ENCODE data around the gene FMN1. TPM values are rescaled to one million over a fixed set of nuclear protein-coding genes. Genes with fewer than 3 reads are reported as not detected.
A peak's percentile ranks its signal among the peaks of the same experiment; 100 is the strongest.

Gene FMN1
- polyA plus RNA-seq, 2 of the 4 experiments (the other 2 are of a cell fraction): 0.53 to 2.2 TPM

DNA sequence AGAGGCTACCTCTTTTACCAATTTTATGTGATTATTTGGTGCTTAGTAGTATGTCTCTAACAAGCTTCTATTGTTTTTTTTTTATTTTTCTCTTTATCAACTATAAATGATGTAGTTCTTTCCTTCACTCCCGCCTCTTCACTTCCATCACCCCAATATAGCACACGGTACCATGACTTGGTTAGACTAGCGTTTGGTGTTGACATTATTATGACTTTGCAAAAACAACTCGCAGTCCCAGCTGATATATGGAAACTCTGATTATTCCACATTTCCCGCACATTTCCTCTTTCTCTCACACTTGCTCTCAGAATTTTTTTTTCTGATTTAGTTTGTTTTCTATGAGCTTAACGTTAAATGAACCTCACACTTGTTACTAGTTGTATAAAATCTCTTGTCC lies 314.5 kb downstream of the FMN1 start:
- CTCF ChIA-PET: interaction anchor here (1.3 to 2.5 kb wide), 2 partner anchors 11 to 77 kb away, joined by 3 to 8 read pairs; no protein-coding TSS in a partner anchor
- POLR2A ChIA-PET: no interaction called here
- TF ChIP-seq EHMT2 (IDR thresholded peaks at IDR 0.05; ENCODE audit: low read depth): no peak
- TF ChIP-seq, protein P1, sequence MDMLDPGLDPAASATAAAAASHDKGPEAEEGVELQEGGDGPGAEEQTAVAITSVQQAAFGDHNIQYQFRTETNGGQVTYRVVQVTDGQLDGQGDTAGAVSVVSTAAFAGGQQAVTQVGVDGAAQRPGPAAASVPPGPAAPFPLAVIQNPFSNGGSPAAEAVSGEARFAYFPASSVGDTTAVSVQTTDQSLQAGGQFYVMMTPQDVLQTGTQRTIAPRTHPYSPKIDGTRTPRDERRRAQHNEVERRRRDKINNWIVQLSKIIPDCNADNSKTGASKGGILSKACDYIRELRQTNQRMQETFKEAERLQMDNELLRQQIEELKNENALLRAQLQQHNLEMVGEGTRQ (IDR thresholded peaks at IDR 0.05): no peak
- no peak for TF ChIP-seq EP300 (IDR thresholded peaks at IDR 0.05)
- TF ChIP-seq POLR2AphosphoS2 (conservative IDR thresholded peaks at IDR 0.05; ENCODE audit: low read length): no peak
- no peak for TF ChIP-seq RARB (CRISPR knock-in tag; IDR thresholded peaks at IDR 0.05)
- no peak for TF ChIP-seq RNF2 (IDR thresholded peaks at IDR 0.05; ENCODE audit: borderline replicate concordance, low read depth)
- H3K4me3 ChIP-seq: no peak overlapping the region
- peak; percentile 7 for FAIRE-seq
- H3K4me1 ChIP-seq: no peaks in the 10 kb centered on the region
- no peak overlapping the region for H3K27ac ChIP-seq
- ATAC-seq: no peak
- no peaks in the 10 kb centered on the region for H3K9me3 ChIP-seq
- DNase-seq (ENCODE audit: low read depth in 1 of 2, low spot score in 1 of 2): no peak
- H3K4me2 ChIP-seq: no peak overlapping the region
- WGBS (ENCODE audit: missing lambda C conversion rate): 90% methylated on average over 6 of the region's 6 CpGs

DNA sequence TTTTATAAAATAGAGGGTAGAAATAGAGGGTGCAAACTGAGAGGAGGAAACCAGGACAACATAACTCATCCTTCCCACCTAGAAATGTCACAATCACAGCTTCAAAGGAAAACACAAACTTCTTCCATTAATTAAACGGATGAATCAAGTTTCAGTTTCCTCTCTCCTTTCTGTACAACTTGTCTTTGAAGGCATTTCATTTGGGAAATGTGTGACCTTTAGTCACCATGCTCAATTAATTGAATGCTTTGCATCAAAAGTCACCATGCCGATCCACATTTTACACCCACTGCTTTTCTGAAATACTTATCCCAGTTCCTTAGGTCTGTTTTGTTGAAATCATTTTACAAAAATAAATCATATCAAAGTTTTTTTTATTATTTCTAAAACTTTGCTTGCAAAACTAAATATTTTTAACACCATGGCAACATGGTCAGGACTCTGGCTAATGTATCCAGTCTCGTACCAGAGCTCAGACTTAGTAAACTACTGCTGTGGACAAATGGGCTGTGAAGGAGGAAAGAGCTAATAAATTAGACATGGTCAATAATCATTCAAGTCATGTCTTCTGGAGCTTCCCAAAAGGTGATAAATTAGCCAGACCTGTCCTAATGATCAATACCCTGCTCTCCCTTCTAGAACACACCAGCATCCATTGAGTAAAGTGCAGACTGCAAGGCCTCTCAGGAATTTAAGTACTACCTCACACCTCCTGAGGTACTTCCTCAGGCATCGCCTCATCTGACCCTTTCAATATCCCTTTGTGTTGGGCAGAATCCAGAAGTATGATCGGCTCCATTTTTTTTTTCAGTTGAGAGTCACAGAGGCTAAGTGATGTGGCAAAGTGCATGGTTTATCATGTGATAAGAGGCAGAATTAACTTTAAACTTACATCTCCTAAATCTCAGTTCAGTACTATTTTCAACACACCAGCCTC lies 315.4 kb downstream of the FMN1 start:
- no peaks in the 10 kb centered on the region for H3K9me3 ChIP-seq
- peaks cover 7% of the 10 kb centered on the region for H3K4me1 ChIP-seq
- WGBS (ENCODE audit: missing lambda C conversion rate): 90% methylated on average over 5 of the region's 5 CpGs
- no peak overlapping the region for H3K4me3 ChIP-seq
- H3K4me2 ChIP-seq: no peak overlapping the region
- ChIA-PET POLR2A (no interaction called here), CTCF (interaction anchor here (0.8 to 2.5 kb wide), 4 partner anchors 9 to 77 kb away, joined by 3 to 9 read pairs (median 6); no protein-coding TSS in a partner anchor)
- FAIRE-seq (peak; percentile 28), ATAC-seq (peak in 1 of 2 experiments; percentile 23; a peak in 2 of 6 replicates), DNase-seq (ENCODE audit: low read depth in 1 of 2, low spot score in 1 of 2) (no peak)
- no peak overlapping the region for H3K27ac ChIP-seq
- TF ChIP-seq ZSCAN20 (CRISPR knock-in tag; IDR thresholded peaks at IDR 0.05): no peak
- TF ChIP-seq RARB (CRISPR knock-in tag; IDR thresholded peaks at IDR 0.05): no peak
- no peak for TF ChIP-seq CTCF (IDR thresholded peaks at IDR 0.05)
- TF ChIP-seq CEBPB (IDR thresholded peaks at IDR 0.05): no peak
- TF ChIP-seq, protein P2, sequence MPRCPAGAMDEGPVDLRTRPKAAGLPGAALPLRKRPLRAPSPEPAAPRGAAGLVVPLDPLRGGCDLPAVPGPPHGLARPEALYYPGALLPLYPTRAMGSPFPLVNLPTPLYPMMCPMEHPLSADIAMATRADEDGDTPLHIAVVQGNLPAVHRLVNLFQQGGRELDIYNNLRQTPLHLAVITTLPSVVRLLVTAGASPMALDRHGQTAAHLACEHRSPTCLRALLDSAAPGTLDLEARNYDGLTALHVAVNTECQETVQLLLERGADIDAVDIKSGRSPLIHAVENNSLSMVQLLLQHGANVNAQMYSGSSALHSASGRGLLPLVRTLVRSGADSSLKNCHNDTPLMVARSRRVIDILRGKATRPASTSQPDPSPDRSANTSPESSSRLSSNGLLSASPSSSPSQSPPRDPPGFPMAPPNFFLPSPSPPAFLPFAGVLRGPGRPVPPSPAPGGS (IDR thresholded peaks at IDR 0.05): no peak
- no peak for TF ChIP-seq FOXS1 (CRISPR knock-in tag; IDR thresholded peaks at IDR 0.05)
- no peak for TF ChIP-seq CHD4 (IDR thresholded peaks at IDR 0.05; ENCODE audit: borderline replicate concordance)
- no peak for TF ChIP-seq ZNF302 (CRISPR knock-in tag; IDR thresholded peaks at IDR 0.05)
- no peak for TF ChIP-seq ZFP36 (IDR thresholded peaks at IDR 0.05; ENCODE audit: borderline replicate concordance, partially characterized antibody)
- no peak for TF ChIP-seq RCOR1 (IDR thresholded peaks at IDR 0.05; ENCODE audit: low read depth, low read length)
- no peak for TF ChIP-seq HOXA7 (CRISPR knock-in tag; IDR thresholded peaks at IDR 0.05)
- TF ChIP-seq ESRRA (IDR thresholded peaks at IDR 0.05; ENCODE audit: borderline replicate concordance, low read length): no peak
- TF ChIP-seq POLR2A (IDR thresholded peaks at IDR 0.05; ENCODE audit: low read length): no peak
- no peak for TF ChIP-seq NPAS2 (CRISPR knock-in tag; IDR thresholded peaks at IDR 0.05; ENCODE audit: borderline replicate concordance)
- TF ChIP-seq EP300 (IDR thresholded peaks at IDR 0.05): no peak
- no peak for TF ChIP-seq KDM5A (IDR thresholded peaks at IDR 0.05)
- TF ChIP-seq REST (IDR thresholded peaks at IDR 0.05): no peak
- TF ChIP-seq CBX8 (IDR thresholded peaks at IDR 0.05): no peak

Measured in A549 (cell line).